HG03095 (cell line): ENCODE measurements around the gene LMAN2.
"Not testable (repeated sequence)": the region's sequence is repeated elsewhere in the genome, so short reads cannot be mapped to it uniquely, and the experiment has no call there.

Source experiments
- ATAC-seq: cut with Tn5 transposase; IDR thresholded peaks from one replicate; pipeline ENCODE4 v1.9.1; 2021; ENCODE audit warnings: moderate library complexity; ENCODE audit not compliant: unreplicated experiment

Gene LMAN2

GRCh38 chr5:177378884-177379883 is 27.7 kb upstream of the LMAN2 start:
- ATAC-seq, result no peak

- ATAC-seq, result no peak
These were observed 26.6 kb upstream of the LMAN2 start for GRCh38 chr5:177377851-177378776.

GRCh38 chr5:177376107-177376506 is 24.6 kb upstream of the LMAN2 start:
- ATAC-seq, result no peak

- not testable (repeated sequence) for ATAC-seq
These were observed 24.0 kb upstream of the LMAN2 start for GRCh38 chr5:177375516-177375915.

GRCh38 chr5:177374211-177374610 is 22.7 kb upstream of the LMAN2 start:
- ATAC-seq, result no peak

- no peak for ATAC-seq
These were observed 22.3 kb upstream of the LMAN2 start for GRCh38 chr5:177373806-177374205.

GRCh38 chr5:177372910-177373309 is 21.4 kb upstream of the LMAN2 start:
- no peak for ATAC-seq

GRCh38 chr5:177372034-177372896 is 20.8 kb upstream of the LMAN2 start:
- no peak for ATAC-seq

GRCh38 chr5:177371120-177372033 is 19.9 kb upstream of the LMAN2 start:
- no peak for ATAC-seq

- ATAC-seq, result no peak
These were observed 19.1 kb upstream of the LMAN2 start for GRCh38 chr5:177370488-177371119.

- ATAC-seq, result no peak
These were observed 18.4 kb upstream of the LMAN2 start for GRCh38 chr5:177369645-177370440.

- ATAC-seq, result no peak
These were observed 17.6 kb upstream of the LMAN2 start for GRCh38 chr5:177368869-177369644.

- ATAC-seq, result no peak
These were observed 16.8 kb upstream of the LMAN2 start for GRCh38 chr5:177367981-177368868.

- no peak for ATAC-seq
These were observed 15.9 kb upstream of the LMAN2 start for GRCh38 chr5:177367323-177367848.

GRCh38 chr5:177366528-177367322 is 15.3 kb upstream of the LMAN2 start:
- no peak for ATAC-seq
